Testis (tissue), 2 donors: ENCODE data around the gene ATP5PD.

Experiments used
- CTCF ChIP-seq, 3 experiments: fragments of 450-650 bp in 2 of 3; fragments of 200-600 bp in 1 of 3; sonication (generic) in 1 of 3; IDR thresholded peaks; one replicate each; pipeline ENCODE4 v1.5.1; 2016 to 2019; ENCODE audit warnings: antibody characterized with exemption in 3 of 3, mild to moderate bottlenecking in 2 of 3, moderate library complexity in 1 of 3
- POLR2A ChIP-seq: fragments of 450-650 bp; IDR thresholded peaks from one replicate; pipeline ENCODE4 v1.6.1; 2017; ENCODE audit warnings: antibody characterized with exemption, mild to moderate bottlenecking, moderate library complexity

GRCh38 chr17:75065562-75066151 is 18.9 kb upstream of the ATP5PD start:
- TF ChIP-seq POLR2A (no peak), CTCF (IDR thresholded peaks at IDR 0.05) (no peak)
